Smooth muscle cell of bladder (primary cell): ENCODE data around the gene COQ8B. TPM values are rescaled to one million over a fixed set of nuclear protein-coding genes. Genes with fewer than 3 reads are reported as not detected.

ENCODE experiments used
- total RNA-seq: library from RNA; depleted of rRNA; stranded (reverse); fragments of >200 nt; gene quantifications from 2 replicates; pipeline ENCODE4 v1.2.3, GENCODE V29; 2014

COQ8B gene
- total RNA-seq, result 28.5 and 36.7 TPM in 2 replicates

GRCh38 chr19:40716482-40717324, at the start of gene COQ8B, which contains the start of gene ITPKC:
TSS of gene COQ8B (minus strand) at chr19:40716886. CDS start at chr19:40714632, 2,254 bp downstream.
TSS of gene ITPKC (plus strand) at chr19:40717112. CDS start at chr19:40717136, 24 bp downstream.

GRCh38 chr19:40750874-40751537, 34.3 kb upstream of the COQ8B start, which contains the start of gene SNRPA:
TSS of gene SNRPA (plus strand) at chr19:40751203. CDS start at chr19:40751409, 206 bp downstream.

GRCh38 chr19:40750058-40750873, 33.6 kb upstream of the COQ8B start, which contains the start of gene ACTMAP:
TSS of gene ACTMAP (minus strand) at chr19:40750477. CDS start at chr19:40749803, 674 bp downstream.

GRCh38 chr19:40690050-40690692, 26.5 kb downstream of the COQ8B start, which contains the start of gene NUMBL:
TSS of gene NUMBL (minus strand) at chr19:40690651. CDS start at chr19:40690483, 168 bp downstream.

Other genes with a start within 250 kb of the COQ8B start
- 1.6 and 1.8 TPM in 2 replicates for gene SPTBN4, start 249.9 kb downstream of the COQ8B start, total RNA-seq
- gene SHKBP1, start 140.0 kb downstream of the COQ8B start, total RNA-seq, result 13.5 and 17.2 TPM in 2 replicates
- gene LTBP4, start 115.5 kb downstream of the COQ8B start, total RNA-seq, result 20.1 and 36.6 TPM in 2 replicates
- gene NUMBL, start 26.2 kb downstream of the COQ8B start, total RNA-seq, result 12.9 and 19.4 TPM in 2 replicates
- gene ITPKC, start 226 bp upstream of the COQ8B start, total RNA-seq, result 10.5 and 12.6 TPM in 2 replicates
- gene ACTMAP, start 33.6 kb upstream of the COQ8B start, total RNA-seq, result 0.37 and 0.57 TPM in 2 replicates
- 33.3 and 61.4 TPM in 2 replicates for gene SNRPA, start 34.3 kb upstream of the COQ8B start, total RNA-seq
- gene MIA, start 58.6 kb upstream of the COQ8B start, total RNA-seq, result 0.18 TPM in 1 of 2 replicates, not detected in the other
- gene RAB4B, start 61.4 kb upstream of the COQ8B start, total RNA-seq, result 6.3 and 7.1 TPM in 2 replicates
- gene EGLN2, start 82.3 kb upstream of the COQ8B start, total RNA-seq, result 70.5 and 73.9 TPM in 2 replicates
- not detected in 2 replicates for gene CYP2A6, start 133.6 kb upstream of the COQ8B start, total RNA-seq
- not detected in 2 replicates for gene CYP2A7, start 165.3 kb upstream of the COQ8B start, total RNA-seq